GM12878 (cell line): ENCODE data around the gene PRPSAP1. TPM values are rescaled to one million over a fixed set of nuclear protein-coding genes. Genes with fewer than 3 reads are reported as not detected.

Experiments
- ATAC-seq: fragments of 200-7000 bp; cut with Tn5 transposase; 3 replicates; pipeline ENCODE4 v1.9.1; 2020; ENCODE audit warnings: mild to moderate bottlenecking, moderate library complexity
- BruUV-seq: library from RNA; stranded (reverse); fragments of 400-500 nt; replicated peaks from 2 replicates; lab custom pipeline; 2021; lab: Mats Ljungman, UMichigan
- CTCF ChIA-PET: fragments of 300-600 bp; sonication (Branson Sonifier 250); formaldehyde crosslinking; extraction: SDS; loops from one replicate; lab custom pipeline; 2021; ENCODE audit warnings: inconsistent platforms; lab: Yijun Ruan, JAX
- POLR2A ChIA-PET: fragments of 350-600 bp; formaldehyde crosslinking; extraction: SDS; loops from one replicate; lab custom pipeline; 2021; ENCODE audit warnings: inconsistent platforms; lab: Charles Lee
- RAD21 ChIA-PET: fragments of 300-600 bp; sonication (Branson Sonifier 250); formaldehyde crosslinking; loops from one replicate; lab custom pipeline; 2023; ENCODE audit warnings: antibody characterized with exemption; ENCODE audit not compliant: unreplicated experiment; lab: Charles Lee
- SMC1A ChIA-PET: fragments of 300-600 bp; sonication (Branson Sonifier 250); formaldehyde crosslinking; loops from one replicate; lab custom pipeline; 2023; ENCODE audit not compliant: unreplicated experiment, uncharacterized antibody; lab: Charles Lee
- DNase-seq: peaks from one replicate; pipeline ENCODE4 v3.0.0-alpha.2; 2011; ENCODE audit warnings: low read depth, low spot score
- FAIRE-seq: peaks from 3 replicates; lab custom pipeline; 2011; peaks lifted over from hg19 to GRCh38; lab: Jason Lieb, UNC
- H2AFZ ChIP-seq: 2 replicates; pipeline ENCODE4 v1.6.0; 2011; ENCODE audit warnings: low read depth, low read length, control low read depth; ENCODE audit not compliant: control insufficient read depth
- H3K27ac ChIP-seq: 2 replicates; pipeline ENCODE4 v1.5.1; 2011; ENCODE audit warnings: control low read depth; ENCODE audit not compliant: control insufficient read depth, insufficient read depth
- H3K27me3 ChIP-seq, 2 experiments: replicated peaks in 1 of 2; 2 replicates each; pipeline versions ENCODE4 v1.6.0 to v1.6.1; 2011; ENCODE audit warnings: low read length in 1 of 2; ENCODE audit not compliant: control insufficient read depth in 2 of 2, insufficient read depth in 2 of 2
- H3K36me3 ChIP-seq, 2 experiments: 2 replicates each; pipeline ENCODE4 v1.5.1; 2011; ENCODE audit warnings: low read length in 1 of 2; ENCODE audit not compliant: control insufficient read depth in 2 of 2, insufficient read depth in 2 of 2
- H3K4me1 ChIP-seq: 2 replicates; pipeline ENCODE4 v1.6.1; 2011; ENCODE audit warnings: mild to moderate bottlenecking, low read length, moderate library complexity, mixed read lengths; ENCODE audit not compliant: control insufficient read depth, insufficient read depth
- H3K4me2 ChIP-seq: 2 replicates; pipeline ENCODE4 v1.6.0; 2011; ENCODE audit warnings: control low read depth; ENCODE audit not compliant: control insufficient read depth, insufficient read depth
- H3K4me3 ChIP-seq: fragments of 200-600 bp; sonication (generic); 2 replicates; pipeline ENCODE4 v1.5.1; 2016
- H3K79me2 ChIP-seq: 2 replicates; pipeline ENCODE4 v1.6.0; 2011; ENCODE audit warnings: low read length; ENCODE audit not compliant: control insufficient read depth, insufficient read depth
- H3K9ac ChIP-seq: 2 replicates; pipeline ENCODE4 v1.8.0; 2011; ENCODE audit warnings: low read length, control low read depth, mixed read lengths; ENCODE audit not compliant: control insufficient read depth, insufficient read depth
- H3K9me3 ChIP-seq: replicated peaks from 3 replicates; pipeline ENCODE4 v1.5.1; 2011; ENCODE audit warnings: mild to moderate bottlenecking, low read length; ENCODE audit not compliant: control insufficient read depth, insufficient read depth
- H4K20me1 ChIP-seq: 2 replicates; pipeline ENCODE4 v1.6.0; 2011; ENCODE audit not compliant: control insufficient read depth, insufficient read depth
- CBX5 ChIP-seq: sonication (generic); IDR thresholded peaks from 2 replicates; pipeline ENCODE4 v1.6.1; 2016; ENCODE audit warnings: low read depth, moderate library complexity, mild to moderate bottlenecking, inconsistent platforms
- CHD2 ChIP-seq: IDR thresholded peaks from 2 replicates; pipeline ENCODE4 v1.6.1; 2011; ENCODE audit warnings: low read depth, low read length, improper control_type of control experiment, borderline replicate concordance
- IKZF2 ChIP-seq, 2 experiments: fragments of 450-650 bp; IDR thresholded peaks; 2 replicates each; pipeline ENCODE4 v1.6.1; 2017; ENCODE audit warnings: mild to moderate bottlenecking in 2 of 2, moderate library complexity in 2 of 2
- KLF5 ChIP-seq: fragments of 450-650 bp; IDR thresholded peaks from 2 replicates; pipeline ENCODE4 v1.6.1; 2014; ENCODE audit warnings: mild to moderate bottlenecking; ENCODE audit not compliant: partially characterized antibody
- LARP7 ChIP-seq: fragments of 450-650 bp; IDR thresholded peaks from 2 replicates; pipeline ENCODE4 v1.6.1; 2017; ENCODE audit warnings: mild to moderate bottlenecking
- NR2F1 ChIP-seq: fragments of 450-650 bp; conservative IDR thresholded peaks from 2 replicates; pipeline ENCODE4 v1.6.1; 2017; ENCODE audit warnings: mild to moderate bottlenecking
- POU2F2 ChIP-seq: IDR thresholded peaks from 3 replicates; pipeline ENCODE4 v1.6.1; 2011; ENCODE audit warnings: low read depth, mild to moderate bottlenecking, low read length, borderline replicate concordance
- RFX5 ChIP-seq: IDR thresholded peaks from 2 replicates; pipeline ENCODE4 v1.6.1; 2011; ENCODE audit warnings: low read depth, low read length, improper control_type of control experiment
- SMC3 ChIP-seq: IDR thresholded peaks from 2 replicates; pipeline ENCODE4 v1.6.1; 2011; ENCODE audit warnings: low read length, improper control_type of control experiment, borderline replicate concordance
- SREBF2 ChIP-seq: IDR thresholded peaks from 2 replicates; pipeline ENCODE4 v1.6.1; 2012; ENCODE audit warnings: mild to moderate bottlenecking, low read length
- WRNIP1 ChIP-seq: IDR thresholded peaks from 2 replicates; pipeline ENCODE4 v1.6.1; 2011; ENCODE audit warnings: low read depth, low read length, improper control_type of control experiment, borderline replicate concordance
- WGBS: methylation state at CpG from one replicate; pipeline ENCODE4 v1.1.6; 2016; ENCODE audit warnings: low lambda C conversion rate; ENCODE audit not compliant: insufficient replicate concordance, insufficient coverage; ENCODE audit errors: missing lambda C conversion rate; 5-methylcytosine and 5-hydroxymethylcytosine counted together
- in situ Hi-C: fragments of 300-500 bp; cut with MboI; formaldehyde crosslinking; loops from 9 replicates; pipeline ENCODE4 v1.14.3; 2018; ENCODE audit warnings: mixed read lengths
- intact Hi-C: fragments of 100-400 bp; cut with micrococcal nuclease; formaldehyde crosslinking; loops from one replicate; pipeline ENCODE4 v1.14.2; 2022; ENCODE audit not compliant: unreplicated experiment
- polyA plus RNA-seq, 11 experiments: library from polyadenylated mRNA; depleted of rRNA in 4 of 11; unstranded in 6 of 11; stranded (reverse) in 5 of 11; fragments of >200 nt; fragmentation: Nextera tagmentation in 4 of 11; fragmentation: Illumina TruSeq in 1 of 11; extraction: Ambion mirVana in 4 of 11; extraction: Trizol in 1 of 11; gene quantifications; 1 replicate in 1 of 11; 2 replicates in 10 of 11; pipeline versions ENCODE4 v1.2.1 to v1.2.3, GENCODE V29; 2011 to 2016; ENCODE audit warnings: inconsistent platforms in 2 of 11, missing spikeins in 2 of 11, low read depth in 1 of 11
- total RNA-seq, 4 experiments: library from RNA; depleted of rRNA in 3 of 4; stranded (reverse); fragments of >200 nt in 3 of 4; fragmentation: Illumina TruSeq in 1 of 4; extraction: Trizol in 1 of 4; gene quantifications; 2 replicates each; pipeline versions ENCODE4 v1.2.1 to v1.2.3, GENCODE V29; 2013 to 2021
- TF ChIP-seq, protein P1 (sequence below): fragments of 450-650 bp; IDR thresholded peaks from 2 replicates; pipeline ENCODE4 v1.6.1; 2016; ENCODE audit warnings: mild to moderate bottlenecking, moderate library complexity, borderline replicate concordance
- TF ChIP-seq, protein P2 (sequence below): fragments of 450-650 bp; formaldehyde crosslinking; IDR thresholded peaks from 2 replicates; pipeline ENCODE4 v1.4.0; 2020; ENCODE audit warnings: mild to moderate bottlenecking, moderate library complexity
- TF ChIP-seq, protein P3 (sequence below): fragments of 150-350 bp; IDR thresholded peaks from 2 replicates; pipeline ENCODE4 v1.6.1; 2016; ENCODE audit warnings: low read depth, low read length

The PRPSAP1 gene
- total and polyA plus RNA-seq, 10 of the 15 experiments (the other 5 are each of a cell fraction or from before 2014, with no cell fraction given) = 15.8 to 84.2 (median 44.2) TPM

DNA sequence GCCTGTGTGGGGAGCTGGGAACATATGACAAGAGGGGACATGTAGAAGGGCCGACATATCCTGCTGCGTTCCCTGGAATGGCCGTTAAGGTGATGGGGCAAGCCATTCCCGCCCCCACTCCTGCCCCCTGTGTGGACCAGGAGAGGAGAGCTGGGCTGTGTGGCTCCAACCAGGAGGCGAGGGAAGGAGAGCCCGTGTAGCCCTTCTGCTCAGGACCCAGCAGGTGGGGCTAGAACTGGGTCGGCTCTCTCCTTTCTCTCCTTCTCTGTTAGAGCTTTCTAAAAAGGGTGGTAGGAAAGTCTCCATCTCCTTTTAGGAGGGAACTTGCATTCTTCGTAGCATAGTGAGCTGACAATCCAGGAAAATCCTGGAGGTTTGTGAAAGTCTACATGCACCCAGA, 43.5 kb upstream of the PRPSAP1 start:
- no peaks in the 10 kb centered on the region for H3K4me1 ChIP-seq
- no peak overlapping the region for H3K9ac ChIP-seq
- BruUV-seq = no TSS peak
- in situ Hi-C loops = loop anchor here (5.0 kb wide), 1 partner anchor 95 kb away; no protein-coding TSS in a partner anchor
- no peaks in the 10 kb centered on the region for H3K27me3 ChIP-seq
- ChIA-PET POLR2A (interaction anchor here (0.6 kb wide), 1 partner anchor 293 kb away, joined by 3 read pairs; no protein-coding TSS in a partner anchor), CTCF (interaction anchor here (0.6 to 5.3 kb wide), 38 partner anchors 8 to 491 kb away, joined by 3 to 135 read pairs (median 6); partner anchors contain the start of genes QRICH2, SPHK1 and UBE2O), RAD21 (interaction anchor here (0.9 to 4.3 kb wide), 11 partner anchors 12 to 270 kb away, joined by 3 to 37 read pairs (median 4); partner anchors contain the start of gene SPHK1), SMC1A (interaction anchor here (0.9 to 3.6 kb wide), 15 partner anchors 9 to 383 kb away, joined by 3 to 31 read pairs (median 5); no protein-coding TSS in a partner anchor)
- no peak overlapping the region for H3K27ac ChIP-seq
- H3K4me3 ChIP-seq = no peak overlapping the region
- H3K9me3 ChIP-seq = no peaks in the 10 kb centered on the region
- ATAC-seq (no peak), DNase-seq (no peak), FAIRE-seq (no peak)
- H3K79me2 ChIP-seq = no peaks in the 10 kb centered on the region
- H3K36me3 ChIP-seq = peaks cover 28 to 50% of the 10 kb centered on the region in 2 experiments
- intact Hi-C loops = no loop called here
- H4K20me1 ChIP-seq = no peaks in the 10 kb centered on the region
- no peak overlapping the region for H2AFZ ChIP-seq
- WGBS = 86% methylated on average over 8 of the region's 8 CpGs
- no peak overlapping the region for H3K4me2 ChIP-seq
- TF ChIP-seq RFX5 (no peak), NR2F1 (no peak), CHD2 (no peak), SMC3 (no peak), WRNIP1 (no peak), IKZF2 (IDR thresholded peaks at IDR 0.05) (no peak), POU2F2 (no peak), KLF5 (no peak), LARP7 (no peak), SREBF2 (no peak), CBX5 (no peak)
- TF ChIP-seq, protein P1, sequence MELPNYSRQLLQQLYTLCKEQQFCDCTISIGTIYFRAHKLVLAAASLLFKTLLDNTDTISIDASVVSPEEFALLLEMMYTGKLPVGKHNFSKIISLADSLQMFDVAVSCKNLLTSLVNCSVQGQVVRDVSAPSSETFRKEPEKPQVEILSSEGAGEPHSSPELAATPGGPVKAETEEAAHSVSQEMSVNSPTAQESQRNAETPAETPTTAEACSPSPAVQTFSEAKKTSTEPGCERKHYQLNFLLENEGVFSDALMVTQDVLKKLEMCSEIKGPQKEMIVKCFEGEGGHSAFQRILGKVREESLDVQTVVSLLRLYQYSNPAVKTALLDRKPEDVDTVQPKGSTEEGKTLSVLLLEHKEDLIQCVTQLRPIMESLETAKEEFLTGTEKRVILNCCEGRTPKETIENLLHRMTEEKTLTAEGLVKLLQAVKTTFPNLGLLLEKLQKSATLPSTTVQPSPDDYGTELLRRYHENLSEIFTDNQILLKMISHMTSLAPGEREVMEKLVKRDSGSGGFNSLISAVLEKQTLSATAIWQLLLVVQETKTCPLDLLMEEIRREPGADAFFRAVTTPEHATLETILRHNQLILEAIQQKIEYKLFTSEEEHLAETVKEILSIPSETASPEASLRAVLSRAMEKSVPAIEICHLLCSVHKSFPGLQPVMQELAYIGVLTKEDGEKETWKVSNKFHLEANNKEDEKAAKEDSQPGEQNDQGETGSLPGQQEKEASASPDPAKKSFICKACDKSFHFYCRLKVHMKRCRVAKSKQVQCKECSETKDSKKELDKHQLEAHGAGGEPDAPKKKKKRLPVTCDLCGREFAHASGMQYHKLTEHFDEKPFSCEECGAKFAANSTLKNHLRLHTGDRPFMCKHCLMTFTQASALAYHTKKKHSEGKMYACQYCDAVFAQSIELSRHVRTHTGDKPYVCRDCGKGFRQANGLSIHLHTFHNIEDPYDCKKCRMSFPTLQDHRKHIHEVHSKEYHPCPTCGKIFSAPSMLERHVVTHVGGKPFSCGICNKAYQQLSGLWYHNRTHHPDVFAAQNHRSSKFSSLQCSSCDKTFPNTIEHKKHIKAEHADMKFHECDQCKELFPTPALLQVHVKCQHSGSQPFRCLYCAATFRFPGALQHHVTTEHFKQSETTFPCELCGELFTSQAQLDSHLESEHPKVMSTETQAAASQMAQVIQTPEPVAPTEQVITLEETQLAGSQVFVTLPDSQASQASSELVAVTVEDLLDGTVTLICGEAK = no peak
- TF ChIP-seq, protein P2, sequence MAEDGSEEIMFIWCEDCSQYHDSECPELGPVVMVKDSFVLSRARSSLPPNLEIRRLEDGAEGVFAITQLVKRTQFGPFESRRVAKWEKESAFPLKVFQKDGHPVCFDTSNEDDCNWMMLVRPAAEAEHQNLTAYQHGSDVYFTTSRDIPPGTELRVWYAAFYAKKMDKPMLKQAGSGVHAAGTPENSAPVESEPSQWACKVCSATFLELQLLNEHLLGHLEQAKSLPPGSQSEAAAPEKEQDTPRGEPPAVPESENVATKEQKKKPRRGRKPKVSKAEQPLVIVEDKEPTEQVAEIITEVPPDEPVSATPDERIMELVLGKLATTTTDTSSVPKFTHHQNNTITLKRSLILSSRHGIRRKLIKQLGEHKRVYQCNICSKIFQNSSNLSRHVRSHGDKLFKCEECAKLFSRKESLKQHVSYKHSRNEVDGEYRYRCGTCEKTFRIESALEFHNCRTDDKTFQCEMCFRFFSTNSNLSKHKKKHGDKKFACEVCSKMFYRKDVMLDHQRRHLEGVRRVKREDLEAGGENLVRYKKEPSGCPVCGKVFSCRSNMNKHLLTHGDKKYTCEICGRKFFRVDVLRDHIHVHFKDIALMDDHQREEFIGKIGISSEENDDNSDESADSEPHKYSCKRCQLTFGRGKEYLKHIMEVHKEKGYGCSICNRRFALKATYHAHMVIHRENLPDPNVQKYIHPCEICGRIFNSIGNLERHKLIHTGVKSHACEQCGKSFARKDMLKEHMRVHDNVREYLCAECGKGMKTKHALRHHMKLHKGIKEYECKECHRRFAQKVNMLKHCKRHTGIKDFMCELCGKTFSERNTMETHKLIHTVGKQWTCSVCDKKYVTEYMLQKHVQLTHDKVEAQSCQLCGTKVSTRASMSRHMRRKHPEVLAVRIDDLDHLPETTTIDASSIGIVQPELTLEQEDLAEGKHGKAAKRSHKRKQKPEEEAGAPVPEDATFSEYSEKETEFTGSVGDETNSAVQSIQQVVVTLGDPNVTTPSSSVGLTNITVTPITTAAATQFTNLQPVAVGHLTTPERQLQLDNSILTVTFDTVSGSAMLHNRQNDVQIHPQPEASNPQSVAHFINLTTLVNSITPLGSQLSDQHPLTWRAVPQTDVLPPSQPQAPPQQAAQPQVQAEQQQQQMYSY (CRISPR knock-in tag) = no peak
- TF ChIP-seq, protein P3, sequence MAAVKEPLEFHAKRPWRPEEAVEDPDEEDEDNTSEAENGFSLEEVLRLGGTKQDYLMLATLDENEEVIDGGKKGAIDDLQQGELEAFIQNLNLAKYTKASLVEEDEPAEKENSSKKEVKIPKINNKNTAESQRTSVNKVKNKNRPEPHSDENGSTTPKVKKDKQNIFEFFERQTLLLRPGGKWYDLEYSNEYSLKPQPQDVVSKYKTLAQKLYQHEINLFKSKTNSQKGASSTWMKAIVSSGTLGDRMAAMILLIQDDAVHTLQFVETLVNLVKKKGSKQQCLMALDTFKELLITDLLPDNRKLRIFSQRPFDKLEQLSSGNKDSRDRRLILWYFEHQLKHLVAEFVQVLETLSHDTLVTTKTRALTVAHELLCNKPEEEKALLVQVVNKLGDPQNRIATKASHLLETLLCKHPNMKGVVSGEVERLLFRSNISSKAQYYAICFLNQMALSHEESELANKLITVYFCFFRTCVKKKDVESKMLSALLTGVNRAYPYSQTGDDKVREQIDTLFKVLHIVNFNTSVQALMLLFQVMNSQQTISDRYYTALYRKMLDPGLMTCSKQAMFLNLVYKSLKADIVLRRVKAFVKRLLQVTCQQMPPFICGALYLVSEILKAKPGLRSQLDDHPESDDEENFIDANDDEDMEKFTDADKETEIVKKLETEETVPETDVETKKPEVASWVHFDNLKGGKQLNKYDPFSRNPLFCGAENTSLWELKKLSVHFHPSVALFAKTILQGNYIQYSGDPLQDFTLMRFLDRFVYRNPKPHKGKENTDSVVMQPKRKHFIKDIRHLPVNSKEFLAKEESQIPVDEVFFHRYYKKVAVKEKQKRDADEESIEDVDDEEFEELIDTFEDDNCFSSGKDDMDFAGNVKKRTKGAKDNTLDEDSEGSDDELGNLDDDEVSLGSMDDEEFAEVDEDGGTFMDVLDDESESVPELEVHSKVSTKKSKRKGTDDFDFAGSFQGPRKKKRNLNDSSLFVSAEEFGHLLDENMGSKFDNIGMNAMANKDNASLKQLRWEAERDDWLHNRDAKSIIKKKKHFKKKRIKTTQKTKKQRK = no peak
